Rectal smooth muscle tissue (tissue), 1 donor: ENCODE data around the gene ZNF212.

Experiments used
- H3K27ac ChIP-seq: one replicate; pipeline ENCODE4 v1.7.0; 2013; ENCODE audit warnings: low read depth, low read length, inconsistent platforms
- H3K27me3 ChIP-seq: one replicate; pipeline ENCODE4 v1.7.0; 2013; ENCODE audit warnings: low read length; ENCODE audit not compliant: control insufficient read depth, insufficient read depth
- H3K36me3 ChIP-seq: one replicate; pipeline ENCODE4 v1.7.0; 2013; ENCODE audit warnings: low read length; ENCODE audit not compliant: control insufficient read depth, insufficient read depth
- H3K4me1 ChIP-seq: one replicate; pipeline ENCODE4 v1.7.0; 2013; ENCODE audit warnings: low read length; ENCODE audit not compliant: control insufficient read depth, insufficient read depth
- H3K4me3 ChIP-seq: one replicate; pipeline ENCODE4 v1.7.0; 2013; ENCODE audit warnings: low read length
- H3K9ac ChIP-seq: one replicate; pipeline ENCODE4 v1.7.0; 2013; ENCODE audit warnings: low read length

Gene ZNF212

DNA sequence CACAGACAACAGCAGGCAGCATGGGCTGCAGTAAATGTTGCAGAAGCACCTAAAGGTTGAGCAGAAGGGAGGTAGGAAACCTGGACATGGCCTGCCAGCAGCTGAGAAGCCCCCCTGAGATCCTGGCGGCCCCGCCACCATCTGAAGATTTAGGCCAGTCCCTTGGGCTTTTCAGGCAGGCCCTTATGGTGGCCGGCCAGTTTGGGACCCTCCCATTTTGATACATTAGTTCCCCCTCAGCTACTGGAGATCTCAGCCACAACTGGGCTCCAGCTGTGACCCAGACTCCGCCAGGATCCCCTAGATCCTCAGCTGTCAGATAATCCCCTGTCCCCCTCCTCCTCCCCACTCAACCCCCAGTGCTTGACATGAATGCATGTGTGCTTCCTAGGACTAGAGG is 56.9 kb downstream of the ZNF212 start:
- no peak overlapping the region for H3K4me3 ChIP-seq
- H3K4me1 ChIP-seq: no peaks in the 10 kb centered on the region
- H3K27me3 ChIP-seq: no peaks in the 10 kb centered on the region
- H3K9ac ChIP-seq: no peak overlapping the region
- no peaks in the 10 kb centered on the region for H3K36me3 ChIP-seq
- no peak overlapping the region for H3K27ac ChIP-seq

DNA sequence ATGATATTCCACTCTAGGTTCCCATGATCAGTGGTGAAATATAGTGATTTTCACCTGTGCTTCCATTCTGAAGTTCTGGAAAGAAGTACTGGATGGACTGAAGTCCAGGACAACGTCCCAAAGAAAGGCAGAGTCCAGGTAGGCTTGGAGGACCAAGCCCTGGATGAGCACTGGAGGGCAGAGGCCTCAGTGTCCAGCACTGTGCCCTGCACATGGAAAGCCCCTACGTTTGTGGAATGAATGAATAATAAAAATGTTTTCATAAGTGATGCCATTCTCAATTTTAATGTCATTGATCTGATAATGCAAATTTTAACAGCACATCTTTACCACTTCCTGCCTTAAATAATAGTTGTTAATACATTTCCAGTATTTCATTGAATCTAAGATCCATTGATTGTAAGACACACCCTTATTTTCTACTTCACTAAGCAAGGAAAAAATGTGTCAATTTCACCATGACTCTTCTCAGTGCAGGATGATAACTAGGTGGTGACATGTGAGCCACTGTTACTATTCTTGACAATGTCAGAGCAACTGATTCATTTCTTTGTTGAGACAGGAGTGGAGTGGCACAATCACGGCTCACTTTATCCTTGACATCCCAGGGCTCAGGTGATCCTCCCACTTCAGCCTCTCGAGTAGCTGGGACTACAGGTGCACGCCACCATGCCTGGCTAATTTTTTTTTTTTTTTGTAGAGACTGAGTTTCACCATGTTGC is 57.7 kb downstream of the ZNF212 start:
- no peak overlapping the region for H3K4me3 ChIP-seq
- no peaks in the 10 kb centered on the region for H3K4me1 ChIP-seq
- H3K36me3 ChIP-seq: no peaks in the 10 kb centered on the region
- no peaks in the 10 kb centered on the region for H3K27me3 ChIP-seq
- H3K27ac ChIP-seq: no peak overlapping the region
- no peak overlapping the region for H3K9ac ChIP-seq

DNA sequence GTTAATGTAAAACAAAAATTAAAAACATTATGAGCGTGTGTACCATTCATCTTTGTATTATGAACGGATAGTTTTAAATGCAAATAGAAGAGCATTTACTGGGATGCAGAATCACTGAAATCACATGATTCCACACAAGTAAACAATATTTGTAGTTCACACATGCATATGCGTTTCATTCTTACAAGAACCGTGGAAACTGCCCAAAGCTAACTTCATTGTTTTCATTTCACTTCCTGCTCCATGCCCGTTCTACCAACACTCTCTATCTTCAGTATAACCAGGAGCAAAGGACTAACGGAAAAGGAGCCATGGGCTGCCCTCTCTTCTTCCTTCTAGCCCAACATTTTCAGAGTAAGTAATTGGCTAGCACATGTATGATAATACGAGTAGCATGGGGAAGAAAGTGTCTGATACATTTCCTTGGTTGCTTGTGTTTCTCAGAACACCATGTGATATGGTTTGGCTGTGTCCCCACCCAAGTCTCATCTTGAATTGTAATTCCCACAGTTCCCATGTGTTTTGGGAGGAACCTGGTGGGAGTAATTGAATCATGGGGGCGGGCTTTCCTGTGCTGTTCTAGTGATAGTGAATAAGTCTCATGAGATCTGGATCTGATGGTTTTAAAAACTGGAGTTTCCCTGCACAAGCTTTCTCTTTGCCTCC is 61.3 kb downstream of the ZNF212 start:
- no peak overlapping the region for H3K9ac ChIP-seq
- no peaks in the 10 kb centered on the region for H3K4me1 ChIP-seq
- H3K4me3 ChIP-seq: no peak overlapping the region
- no peaks in the 10 kb centered on the region for H3K27me3 ChIP-seq
- no peak overlapping the region for H3K27ac ChIP-seq
- no peaks in the 10 kb centered on the region for H3K36me3 ChIP-seq

DNA sequence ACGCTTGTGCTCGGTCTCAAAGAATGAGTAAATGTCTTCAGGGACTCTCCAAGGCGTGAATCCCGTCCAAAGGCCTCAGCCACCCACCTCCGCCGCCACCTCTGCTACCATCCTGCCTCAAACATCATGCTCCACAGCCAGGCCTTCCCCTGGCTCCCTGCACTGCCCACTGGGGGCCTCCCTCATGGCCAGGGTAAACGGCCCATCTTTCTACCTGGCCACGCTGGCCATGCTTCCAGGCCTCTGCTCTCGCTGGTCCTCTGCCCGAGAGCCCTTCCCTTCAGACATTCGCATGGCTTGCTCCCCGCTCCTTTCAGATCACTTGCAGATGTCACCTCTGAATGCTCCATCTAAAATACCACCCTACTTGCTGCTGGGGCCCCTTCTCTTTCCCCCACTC is 62.8 kb downstream of the ZNF212 start:
- Histone ChIP-seq H3K9ac (no peak overlapping the region), H3K4me1 (no peaks in the 10 kb centered on the region), H3K4me3 (no peak overlapping the region), H3K36me3 (no peaks in the 10 kb centered on the region), H3K27me3 (no peaks in the 10 kb centered on the region), H3K27ac (no peak overlapping the region)

DNA sequence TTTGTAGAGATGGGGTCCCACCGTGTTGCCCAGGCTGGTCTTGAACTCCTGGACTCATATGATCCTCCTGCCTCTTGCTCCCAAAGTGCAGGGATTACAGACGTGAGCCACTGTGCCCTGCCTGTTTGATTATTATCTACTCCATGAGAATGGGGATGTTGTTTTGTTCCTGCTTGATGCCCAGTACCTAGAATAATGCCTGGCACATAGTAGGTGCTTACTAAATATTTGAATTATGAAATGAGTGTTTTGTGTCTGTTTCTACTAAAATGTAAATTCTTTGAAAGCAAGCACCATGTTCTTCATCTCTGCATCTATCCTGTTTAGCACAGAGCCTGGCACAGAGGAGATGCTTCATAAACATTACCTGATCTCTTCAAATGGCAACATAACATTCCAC is 63.4 kb downstream of the ZNF212 start:
- no peak overlapping the region for H3K4me3 ChIP-seq
- H3K36me3 ChIP-seq: no peaks in the 10 kb centered on the region
- H3K27ac ChIP-seq: no peak overlapping the region
- H3K27me3 ChIP-seq: no peaks in the 10 kb centered on the region
- H3K9ac ChIP-seq: no peak overlapping the region
- H3K4me1 ChIP-seq: no peaks in the 10 kb centered on the region

DNA sequence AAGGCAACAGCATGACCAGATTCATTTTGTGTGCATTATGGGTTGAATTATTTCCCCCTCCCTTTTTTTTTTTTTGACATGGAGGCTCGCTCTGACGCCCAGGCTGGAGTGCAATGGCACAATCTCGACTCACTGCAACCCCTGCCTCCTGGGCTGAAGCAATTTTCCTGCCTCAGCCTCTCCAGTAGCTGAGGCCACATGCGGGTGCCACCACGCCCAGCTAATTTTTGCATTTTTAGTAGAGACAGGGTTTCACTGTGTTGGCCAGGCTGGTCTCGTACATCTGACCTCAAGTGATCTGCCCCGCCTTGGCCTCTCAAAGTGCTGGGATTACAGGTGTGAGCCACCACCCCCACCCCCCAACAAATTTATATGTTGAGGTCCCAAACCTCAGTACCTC is 64.6 kb downstream of the ZNF212 start:
- Histone ChIP-seq H3K27ac (no peak overlapping the region), H3K4me3 (no peak overlapping the region), H3K36me3 (no peaks in the 10 kb centered on the region), H3K9ac (no peak overlapping the region), H3K27me3 (no peaks in the 10 kb centered on the region), H3K4me1 (no peaks in the 10 kb centered on the region)
